Measurements from ENCODE around the gene APBB1IP. TPM values are rescaled to one million over a fixed set of nuclear protein-coding genes. Genes with fewer than 3 reads are reported as not detected.

The APBB1IP gene
- total RNA-seq, 1 donor from 2014 or later, result 0.48 TPM

GRCh38 chr10:26453850-26454249, 15.7 kb downstream of the APBB1IP start:
- H3K36me3 Mint-ChIP-seq, result no peaks in the 10 kb centered on the region
- no peak for TF ChIP-seq CTCF (conservative IDR thresholded peaks at IDR 0.05)
- H3K4me3 Mint-ChIP-seq, result no peak overlapping the region
- no peaks in the 10 kb centered on the region for H3K9me3 Mint-ChIP-seq
- peaks cover 3% of the 10 kb centered on the region for H3K27me3 Mint-ChIP-seq
- no peaks in the 10 kb centered on the region for H3K4me1 Mint-ChIP-seq (ENCODE audit: unreplicated experiment)
- no peak overlapping the region for H3K27ac Mint-ChIP-seq
- DNase-seq (ENCODE audit: extremely low spot score, unreplicated experiment), result no peak

GRCh38 chr10:26454891-26455290, 16.8 kb downstream of the APBB1IP start:
- H3K4me3 Mint-ChIP-seq, result no peak overlapping the region
- peaks cover 3% of the 10 kb centered on the region for H3K27me3 Mint-ChIP-seq
- no peak for DNase-seq (ENCODE audit: extremely low spot score, unreplicated experiment)
- no peaks in the 10 kb centered on the region for H3K36me3 Mint-ChIP-seq
- H3K27ac Mint-ChIP-seq, result no peak overlapping the region
- H3K9me3 Mint-ChIP-seq, result no peaks in the 10 kb centered on the region
- TF ChIP-seq CTCF (conservative IDR thresholded peaks at IDR 0.05), result no peak
- H3K4me1 Mint-ChIP-seq (ENCODE audit: unreplicated experiment), result no peaks in the 10 kb centered on the region

- no peaks in the 10 kb centered on the region for H3K4me1 Mint-ChIP-seq (ENCODE audit: unreplicated experiment)
- no peaks in the 10 kb centered on the region for H3K36me3 Mint-ChIP-seq
- H3K4me3 Mint-ChIP-seq, result no peak overlapping the region
- TF ChIP-seq CTCF (conservative IDR thresholded peaks at IDR 0.05), result no peak
- no peaks in the 10 kb centered on the region for H3K9me3 Mint-ChIP-seq
- H3K27ac Mint-ChIP-seq, result no peak overlapping the region
- H3K27me3 Mint-ChIP-seq, result peaks cover 3% of the 10 kb centered on the region
- no peak for DNase-seq (ENCODE audit: extremely low spot score, unreplicated experiment)
Measured at GRCh38 chr10:26455567-26456315, 17.6 kb downstream of the APBB1IP start.

- no peak for DNase-seq (ENCODE audit: extremely low spot score, unreplicated experiment)
- Mint-ChIP-seq H3K4me1 (ENCODE audit: unreplicated experiment) (no peaks in the 10 kb centered on the region), H3K4me3 (no peak overlapping the region), H3K27ac (no peak overlapping the region), H3K36me3 (no peaks in the 10 kb centered on the region), H3K9me3 (no peaks in the 10 kb centered on the region), H3K27me3 (peaks cover 3% of the 10 kb centered on the region)
- no peak for TF ChIP-seq CTCF (conservative IDR thresholded peaks at IDR 0.05)
Measured at GRCh38 chr10:26457088-26457487, 18.9 kb downstream of the APBB1IP start.

GRCh38 chr10:26460736-26461135, 22.6 kb downstream of the APBB1IP start:
- Mint-ChIP-seq H3K27ac (no peak overlapping the region), H3K4me1 (ENCODE audit: unreplicated experiment) (no peaks in the 10 kb centered on the region), H3K4me3 (no peak overlapping the region), H3K36me3 (no peaks in the 10 kb centered on the region), H3K27me3 (peaks cover 3% of the 10 kb centered on the region), H3K9me3 (no peaks in the 10 kb centered on the region)
- no peak for TF ChIP-seq CTCF (conservative IDR thresholded peaks at IDR 0.05)
- no peak for DNase-seq (ENCODE audit: extremely low spot score, unreplicated experiment)
